Psoas muscle (tissue), 8 donors: ENCODE data around the gene CST9L. TPM values are rescaled to one million over a fixed set of nuclear protein-coding genes. Genes with fewer than 3 reads are reported as not detected.

ENCODE experiments used
- ATAC-seq, 4 donors: fragments of 200-7000 bp; cut with Tn5 transposase; one replicate each; pipeline ENCODE4 v1.9.1; 2020; ENCODE audit warnings: moderate library complexity in 3 of 4, mild to moderate bottlenecking in 2 of 4
- DNase-seq, 2 donors: peaks; one replicate each; pipeline ENCODE4 v3.0.0-alpha.2; 2020
- H3K27ac ChIP-seq: fragments of 200-600 bp; one replicate; pipeline ENCODE4 v1.8.0; 2022
- H3K27me3 ChIP-seq, 3 donors: fragments of 200-600 bp in 1 of 3; one replicate each; pipeline versions ENCODE4 v1.6.1 to v1.8.0; 2013 to 2022; ENCODE audit warnings: low read length in 2 of 3, mild to moderate bottlenecking in 2 of 3, moderate library complexity in 1 of 3; ENCODE audit not compliant: insufficient read depth in 3 of 3
- H3K36me3 ChIP-seq, 2 donors: fragments of 200-600 bp in 1 of 2; one replicate each; pipeline versions ENCODE4 v1.6.1 to v1.8.0; 2013 to 2022; ENCODE audit warnings: low read depth in 1 of 2, mild to moderate bottlenecking in 1 of 2, moderate library complexity in 1 of 2; ENCODE audit not compliant: insufficient read depth in 1 of 2
- H3K4me1 ChIP-seq: fragments of 200-600 bp; one replicate; pipeline ENCODE4 v1.8.0; 2022
- H3K4me3 ChIP-seq: fragments of 200-600 bp; one replicate; pipeline ENCODE4 v1.8.0; 2022; ENCODE audit warnings: mild to moderate bottlenecking
- H3K9me3 ChIP-seq: fragments of 200-600 bp; one replicate; pipeline ENCODE4 v1.8.0; 2022
- CTCF ChIP-seq: fragments of 200-600 bp; IDR thresholded peaks from one replicate; pipeline ENCODE4 v1.8.0; 2022; ENCODE audit warnings: antibody characterized with exemption
- WGBS, 3 donors: extraction: QIAGEN DNeasy Blood & Tissue Kit; methylation state at CpG; one replicate each; pipeline versions ENCODE4 v1.1.6 to v1.1.7; 2013; 5-methylcytosine and 5-hydroxymethylcytosine counted together
- intact Hi-C, 2 donors: fragments of 100-400 bp; cut with DNase I; formaldehyde crosslinking; loops; one replicate each; pipeline versions ENCODE4 v1.11.0 to v1.14.2; 2022
- polyA plus RNA-seq, 3 donors: library from polyadenylated mRNA; stranded (reverse); fragments of 200-250 nt; gene quantifications; one replicate each; pipeline ENCODE4 v1.2.3, GENCODE V29; 2013
- total RNA-seq, 4 donors: library from RNA; stranded (reverse); fragmentation: NEBNext Ultra II Directional in 2 of 4; extraction: Animal tissue kit (Norgen Biotek cat#: 25700) in 2 of 4; gene quantifications; one replicate each; pipeline versions ENCODE4 v1.2.1 to v1.2.4, GENCODE V29; 2021 to 2023
- donor health status: healthy with polysubstance abuse.
- donor health status: DM: no; HTN: no; CAD: no; lungs with moderate emphysema.
- donor health status: Bipolar disorder and iron deficiency.
- donor health status: healthy.
- donor health status: DM: yes; HTN: yes; CAD: no.
- donor health status: DM: no; HTN: no; CAD: no.
- donor health status: DM: no; HTN: no; CAD: no.
- donor health status: DM: yes; HTN: yes; CAD: no.

Gene CST9L
- total and polyA plus RNA-seq, 7 donors: not detected

DNA sequence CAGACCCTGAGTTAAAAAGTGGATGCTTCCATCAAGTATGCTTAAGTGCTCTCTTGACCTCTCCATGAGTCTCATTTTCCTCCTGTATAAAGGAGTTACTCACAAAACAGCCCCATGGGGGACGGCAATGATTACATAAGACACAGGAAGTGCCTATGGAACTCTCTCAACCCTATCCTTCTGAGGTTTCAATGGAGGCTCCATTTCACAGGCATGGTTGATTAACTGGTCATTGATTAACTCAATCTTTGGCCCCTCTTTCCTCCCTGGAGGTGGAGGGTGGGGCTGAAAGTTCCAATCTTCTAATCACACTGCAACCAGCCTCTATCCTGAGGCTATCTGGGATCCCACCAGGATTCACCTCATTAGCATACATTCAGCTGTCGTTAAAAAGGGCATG lies 48.1 kb downstream of the CST9L start:
- Histone ChIP-seq H3K9me3 (no peaks in the 10 kb centered on the region), H3K27ac (no peak overlapping the region), H3K4me3 (no peak overlapping the region), H3K4me1 (no peaks in the 10 kb centered on the region), H3K36me3 (no peaks in the 10 kb centered on the region), H3K27me3 (no peaks in the 10 kb centered on the region)
- 63 to 75% (median 70%) methylated on average over 2 of the region's 2 CpGs for WGBS, 3 donors
- no peak for TF ChIP-seq CTCF
- intact Hi-C loops: no loop called here
- ATAC-seq (no peak), DNase-seq (no peak)

- 50 to 58% (median 55%) methylated on average over 6 of the region's 6 CpGs for WGBS, 3 donors
Observed at GRCh38 chr20:23519556-23519955, 48.7 kb downstream of the CST9L start.

GRCh38 chr20:23517719-23518118 lies 50.6 kb downstream of the CST9L start:
- H3K4me3 ChIP-seq: no peak overlapping the region
- H3K27ac ChIP-seq: no peak overlapping the region
- no peaks in the 10 kb centered on the region for H3K27me3 ChIP-seq
- DNase-seq (no peak), ATAC-seq (no peak)
- H3K4me1 ChIP-seq: no peaks in the 10 kb centered on the region
- no peaks in the 10 kb centered on the region for H3K9me3 ChIP-seq
- TF ChIP-seq CTCF: no peak
- no peaks in the 10 kb centered on the region for H3K36me3 ChIP-seq
- 66 to 70% (median 67%) methylated on average over 4 of the region's 4 CpGs for WGBS, 3 donors
- intact Hi-C loops: no loop called here

More at GRCh38 chr20:23519556-23519955, 48.7 kb downstream of the CST9L start:
- intact Hi-C loops: no loop called here
- DNase-seq (no peak), ATAC-seq (no peak)
- no peak for TF ChIP-seq CTCF
- H3K4me3 ChIP-seq: no peak overlapping the region
- no peaks in the 10 kb centered on the region for H3K9me3 ChIP-seq
- H3K36me3 ChIP-seq: no peaks in the 10 kb centered on the region
- no peak overlapping the region for H3K27ac ChIP-seq
- no peaks in the 10 kb centered on the region for H3K4me1 ChIP-seq
- H3K27me3 ChIP-seq: no peaks in the 10 kb centered on the region

- Histone ChIP-seq H3K9me3 (no peaks in the 10 kb centered on the region), H3K4me3 (no peak overlapping the region), H3K27me3 (no peaks in the 10 kb centered on the region), H3K36me3 (no peaks in the 10 kb centered on the region), H3K4me1 (no peaks in the 10 kb centered on the region), H3K27ac (no peak overlapping the region)
- DNase-seq (no peak), ATAC-seq (no peak)
- intact Hi-C loops: no loop called here
- WGBS, 3 donors: 83 to 84% (median 84%) methylated on average over 5 of the region's 5 CpGs
- TF ChIP-seq CTCF: no peak
Observed at GRCh38 chr20:23515250-23515939, 52.9 kb downstream of the CST9L start.

GRCh38 chr20:23514848-23515247 lies 53.4 kb downstream of the CST9L start:
- H3K4me1 ChIP-seq: no peaks in the 10 kb centered on the region
- 48 to 67% (median 61%) methylated on average over 1 of the region's 1 CpG for WGBS, 3 donors
- ATAC-seq: no peak

More at GRCh38 chr20:23514848-23515247, 53.4 kb downstream of the CST9L start:
- Histone ChIP-seq H3K4me3 (no peak overlapping the region), H3K36me3 (no peaks in the 10 kb centered on the region), H3K27me3 (peaks cover 0 to 2% (median 0%) of the 10 kb centered on the region in 3 donors), H3K27ac (no peak overlapping the region), H3K9me3 (no peaks in the 10 kb centered on the region)
- intact Hi-C loops: no loop called here
- TF ChIP-seq CTCF: no peak
- DNase-seq: no peak
